ENCODE data around the gene SMPD3. TPM values are rescaled to one million over a fixed set of nuclear protein-coding genes. Genes with fewer than 3 reads are reported as not detected.

Gene SMPD3
- polyA plus RNA-seq, 2 of the 4 experiments (the other 2 are of a cell fraction) = 0.04 to 0.13 TPM

GRCh38 chr16:68399456-68399855 lies 48.9 kb downstream of the SMPD3 start:
- no peak for ATAC-seq
- WGBS (ENCODE audit: missing lambda C conversion rate) = 36% methylated on average over 3 of the region's 3 CpGs
- no peaks in the 10 kb centered on the region for H3K9me3 ChIP-seq
- DNase-seq (ENCODE audit: low read depth in 1 of 2, low spot score in 1 of 2) = no peak
- no peak overlapping the region for H3K4me3 ChIP-seq
- FAIRE-seq = no peak
- H3K4me2 ChIP-seq = no peak overlapping the region
- ChIA-PET POLR2A (no interaction called here), CTCF (interaction anchor here (0.8 to 2.0 kb wide), 4 partner anchors 11 to 111 kb away, joined by 3 to 9 read pairs (median 7); no protein-coding TSS in a partner anchor)
- H3K4me1 ChIP-seq = no peaks in the 10 kb centered on the region
- no peak overlapping the region for H3K27ac ChIP-seq
- TF ChIP-seq HOXB13 (CRISPR knock-in tag; IDR thresholded peaks at IDR 0.05; ENCODE audit: low read depth) = no peak
- TF ChIP-seq BCL3 (IDR thresholded peaks at IDR 0.05) = no peak
- TF ChIP-seq RARB (CRISPR knock-in tag; IDR thresholded peaks at IDR 0.05) = no peak
- TF ChIP-seq RNF2 (IDR thresholded peaks at IDR 0.05; ENCODE audit: borderline replicate concordance, low read depth) = no peak
- no peak for TF ChIP-seq BHLHE40 (IDR thresholded peaks at IDR 0.05; ENCODE audit: low read depth, low read length)
- no peak for TF ChIP-seq EHMT2 (IDR thresholded peaks at IDR 0.05; ENCODE audit: low read depth)
- TF ChIP-seq KDM1A (IDR thresholded peaks at IDR 0.05; ENCODE audit: low read depth) = no peak
- TF ChIP-seq CHD2 (IDR thresholded peaks at IDR 0.05; ENCODE audit: low read length, partially characterized antibody) = no peak
- TF ChIP-seq CHD4 (IDR thresholded peaks at IDR 0.05; ENCODE audit: borderline replicate concordance) = no peak
- TF ChIP-seq JUN (IDR thresholded peaks at IDR 0.05) = no peak
- no peak for TF ChIP-seq FOSL2 (IDR thresholded peaks at IDR 0.05)
- no peak for TF ChIP-seq FOSL2 (CRISPR knock-in tag; IDR thresholded peaks at IDR 0.05)

GRCh38 chr16:68397710-68398201 lies 50.6 kb downstream of the SMPD3 start:
- ChIA-PET CTCF (interaction anchor here (1.4 to 2.7 kb wide), 5 partner anchors 9 to 92 kb away, joined by 4 to 16 read pairs (median 4); no protein-coding TSS in a partner anchor), POLR2A (no interaction called here)
- H3K4me3 ChIP-seq = no peak overlapping the region
- no peaks in the 10 kb centered on the region for H3K4me1 ChIP-seq
- no peak overlapping the region for H3K4me2 ChIP-seq
- ATAC-seq (no peak), FAIRE-seq (no peak), DNase-seq (ENCODE audit: low read depth in 1 of 2, low spot score in 1 of 2) (no peak)
- H3K27ac ChIP-seq = no peak overlapping the region
- TF ChIP-seq CBX2 (IDR thresholded peaks at IDR 0.05; ENCODE audit: borderline replicate concordance, low read depth) = no peak
- TF ChIP-seq JUN (IDR thresholded peaks at IDR 0.05) = no peak
- no peak for TF ChIP-seq RFX5 (IDR thresholded peaks at IDR 0.05)
- TF ChIP-seq EHF (CRISPR knock-in tag; IDR thresholded peaks at IDR 0.05) = no peak
- no peak for TF ChIP-seq MAFK (IDR thresholded peaks at IDR 0.05; ENCODE audit: partially characterized antibody)
- no peak for TF ChIP-seq PHF8 (IDR thresholded peaks at IDR 0.05; ENCODE audit: borderline replicate concordance, low read depth)
- no peaks in the 10 kb centered on the region for H3K9me3 ChIP-seq
- 42% methylated on average over 6 of the region's 6 CpGs for WGBS (ENCODE audit: missing lambda C conversion rate)

GRCh38 chr16:68396481-68396880 lies 51.8 kb downstream of the SMPD3 start:
- ChIA-PET CTCF (interaction anchor here (0.6 to 2.7 kb wide), 16 partner anchors 10 to 125 kb away, joined by 3 to 16 read pairs (median 4); no protein-coding TSS in a partner anchor), POLR2A (no interaction called here)
- Histone ChIP-seq H3K27ac (no peak overlapping the region), H3K4me2 (no peak overlapping the region), H3K4me3 (no peak overlapping the region), H3K9me3 (no peaks in the 10 kb centered on the region), H3K4me1 (no peaks in the 10 kb centered on the region)
- TF ChIP-seq CTCF (IDR thresholded peaks at IDR 0.05) (peak; percentile 24; the same call in 2 of the 3 replicates), SMC3 (IDR thresholded peaks at IDR 0.05) (peak; percentile 37; the same call in 2 of the 3 replicates), NR3C1 (IDR thresholded peaks at IDR 0.05) (no peak), CHD2 (IDR thresholded peaks at IDR 0.05; ENCODE audit: low read length, partially characterized antibody) (no peak), RAD21 (conservative IDR thresholded peaks at IDR 0.05 in 1 of 2, IDR thresholded peaks at IDR 0.05 in 1 of 2) (peak; percentile 36 to 41; a peak in 2 of 5 replicates), PHF8 (IDR thresholded peaks at IDR 0.05; ENCODE audit: borderline replicate concordance, low read depth) (no peak)
- peak; percentile 26 to 71; a peak in 3 of 6 replicates for ATAC-seq
- FAIRE-seq = no peak
- 26% methylated on average over 6 of the region's 6 CpGs for WGBS (ENCODE audit: missing lambda C conversion rate)
- DNase-seq (ENCODE audit: low read depth in 1 of 2, low spot score in 1 of 2) = peak; percentile 32
